HG02623 (cell line): ENCODE results near the gene CYTH4.
"Not testable (repeated sequence)": the region's sequence is repeated elsewhere in the genome, so short reads cannot be mapped to it uniquely, and the experiment has no call there.

Experiments used
- ATAC-seq: cut with Tn5 transposase; IDR thresholded peaks from one replicate; pipeline ENCODE4 v1.9.1; 2021; ENCODE audit warnings: moderate library complexity; ENCODE audit not compliant: unreplicated experiment

The CYTH4 gene

DNA sequence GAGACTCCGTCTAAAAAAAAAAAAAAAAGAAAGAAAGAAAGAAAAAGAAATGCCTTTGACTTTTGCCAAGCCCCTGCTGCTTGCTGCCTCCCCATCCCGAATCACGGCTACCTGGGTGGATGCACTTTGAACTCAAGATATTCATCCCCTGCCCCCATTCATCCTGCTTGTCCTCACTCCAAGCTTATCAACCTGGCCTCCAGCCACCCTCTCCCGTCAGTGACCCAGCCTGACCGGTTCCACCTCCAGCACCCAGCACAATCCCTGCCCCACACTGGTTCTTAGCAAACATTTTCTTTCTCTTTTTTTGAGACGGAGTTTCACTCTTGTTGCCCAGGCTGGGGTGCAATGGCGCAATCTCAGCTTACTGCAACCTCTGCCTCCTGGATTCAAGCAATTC, 44.4 kb downstream of the CYTH4 start:
- ATAC-seq, result no peak

- ATAC-seq, result no peak
Measured at GRCh38 chr22:37328017-37328416, 45.7 kb downstream of the CYTH4 start.

DNA sequence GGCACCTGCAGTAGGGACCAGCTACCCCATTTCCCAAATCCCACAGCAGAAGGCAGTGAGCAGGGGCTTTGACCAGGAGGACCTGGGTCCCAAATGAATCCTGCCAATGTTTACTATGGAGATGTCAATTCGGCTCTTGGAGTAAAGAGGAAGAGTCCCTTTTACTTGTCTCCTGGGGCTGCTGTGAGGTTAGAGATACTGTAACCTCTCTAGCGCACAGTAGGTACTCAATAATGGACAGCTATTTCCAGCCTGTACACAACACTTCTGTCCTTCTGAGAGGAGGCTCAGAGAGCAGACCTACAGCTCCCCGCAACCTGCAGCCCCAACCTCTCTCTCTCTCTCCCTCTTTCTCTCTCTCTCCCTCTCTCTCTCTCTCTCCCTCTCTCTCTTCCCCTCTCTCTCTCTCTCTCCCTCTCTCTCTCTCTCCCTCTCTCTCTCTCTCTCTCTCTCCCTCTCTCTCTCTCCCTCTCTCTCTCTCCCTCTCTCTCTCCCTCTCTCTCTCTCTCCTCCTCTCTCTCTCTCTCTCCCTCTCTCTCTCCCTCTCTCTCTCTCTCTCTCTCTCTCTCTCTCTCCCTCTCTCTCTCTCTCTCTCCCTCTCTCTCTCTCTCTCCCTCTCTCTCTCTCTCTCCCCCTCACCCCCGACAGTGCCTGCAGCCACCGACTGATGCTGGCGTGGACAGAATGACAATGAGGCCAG, 46.4 kb downstream of the CYTH4 start:
- ATAC-seq, result not testable (repeated sequence)

GRCh38 chr22:37329238-37330140, 47.2 kb downstream of the CYTH4 start:
- no peak for ATAC-seq

DNA sequence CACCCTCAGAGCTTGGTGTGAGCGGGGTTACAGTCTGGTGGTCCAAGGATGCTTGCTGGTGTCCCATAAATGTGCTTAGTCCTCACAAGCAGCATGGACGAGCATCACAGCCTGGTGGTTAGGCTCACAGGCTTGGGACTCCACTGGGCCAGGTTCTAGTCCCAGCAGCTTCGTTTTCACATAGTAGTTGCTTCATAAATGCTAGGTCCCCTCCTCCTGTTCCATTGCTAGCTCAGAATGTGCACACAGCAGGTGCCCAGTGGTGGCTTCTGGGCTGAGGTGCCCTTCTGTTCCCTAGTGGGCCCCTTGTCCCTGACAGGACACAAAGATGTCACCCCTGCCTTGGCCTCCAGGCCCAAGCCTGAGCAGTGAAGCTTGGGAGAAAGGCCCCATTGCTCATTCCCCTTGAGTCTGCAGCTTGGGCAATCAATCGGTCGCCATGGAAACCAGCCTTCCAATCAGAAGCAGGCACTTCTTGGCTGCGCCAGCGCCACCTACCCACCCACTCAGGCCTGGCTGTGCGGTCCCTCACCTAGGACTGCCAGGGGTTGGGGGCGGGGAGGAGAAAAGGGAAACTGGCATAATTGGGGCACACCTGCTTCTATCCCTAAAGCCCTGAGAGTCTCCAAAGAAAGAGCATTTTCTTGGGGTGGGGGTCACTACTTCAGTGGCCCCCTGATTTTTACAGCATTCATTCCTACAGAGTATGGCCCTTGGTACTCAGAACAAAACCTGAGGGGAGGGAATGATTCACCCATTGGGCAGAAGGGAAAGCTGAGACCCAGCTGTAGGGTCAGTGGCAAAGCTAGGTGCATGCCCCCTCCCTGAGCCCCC, 48.1 kb downstream of the CYTH4 start:
- no peak for ATAC-seq

- no peak for ATAC-seq
Measured at GRCh38 chr22:37331034-37331428, 48.7 kb downstream of the CYTH4 start.

- ATAC-seq, result no peak
Measured at GRCh38 chr22:37331856-37332536, 49.7 kb downstream of the CYTH4 start.

GRCh38 chr22:37333724-37334460, 51.6 kb downstream of the CYTH4 start:
- ATAC-seq, result no peak

DNA sequence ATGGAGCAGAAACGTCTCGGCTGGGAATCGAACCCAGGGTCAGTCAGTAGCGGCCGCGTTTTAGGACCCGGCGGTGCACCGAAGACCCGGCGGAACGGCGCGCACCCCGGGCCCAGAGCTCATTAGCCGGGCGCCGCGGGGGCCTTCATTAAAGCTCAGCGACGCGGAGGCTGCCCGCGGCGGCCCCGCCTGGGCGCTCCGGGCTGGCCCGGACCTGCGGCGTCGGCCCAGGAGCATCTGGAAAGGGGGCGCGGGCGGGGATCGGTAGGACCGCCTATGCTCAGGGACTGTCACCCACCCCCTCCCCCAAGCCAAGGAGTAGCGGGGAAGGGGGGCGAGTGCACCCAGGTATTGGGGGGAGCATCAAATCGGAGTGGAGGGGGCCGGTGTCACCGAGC, 52.2 kb downstream of the CYTH4 start:
- ATAC-seq, result no peak

DNA sequence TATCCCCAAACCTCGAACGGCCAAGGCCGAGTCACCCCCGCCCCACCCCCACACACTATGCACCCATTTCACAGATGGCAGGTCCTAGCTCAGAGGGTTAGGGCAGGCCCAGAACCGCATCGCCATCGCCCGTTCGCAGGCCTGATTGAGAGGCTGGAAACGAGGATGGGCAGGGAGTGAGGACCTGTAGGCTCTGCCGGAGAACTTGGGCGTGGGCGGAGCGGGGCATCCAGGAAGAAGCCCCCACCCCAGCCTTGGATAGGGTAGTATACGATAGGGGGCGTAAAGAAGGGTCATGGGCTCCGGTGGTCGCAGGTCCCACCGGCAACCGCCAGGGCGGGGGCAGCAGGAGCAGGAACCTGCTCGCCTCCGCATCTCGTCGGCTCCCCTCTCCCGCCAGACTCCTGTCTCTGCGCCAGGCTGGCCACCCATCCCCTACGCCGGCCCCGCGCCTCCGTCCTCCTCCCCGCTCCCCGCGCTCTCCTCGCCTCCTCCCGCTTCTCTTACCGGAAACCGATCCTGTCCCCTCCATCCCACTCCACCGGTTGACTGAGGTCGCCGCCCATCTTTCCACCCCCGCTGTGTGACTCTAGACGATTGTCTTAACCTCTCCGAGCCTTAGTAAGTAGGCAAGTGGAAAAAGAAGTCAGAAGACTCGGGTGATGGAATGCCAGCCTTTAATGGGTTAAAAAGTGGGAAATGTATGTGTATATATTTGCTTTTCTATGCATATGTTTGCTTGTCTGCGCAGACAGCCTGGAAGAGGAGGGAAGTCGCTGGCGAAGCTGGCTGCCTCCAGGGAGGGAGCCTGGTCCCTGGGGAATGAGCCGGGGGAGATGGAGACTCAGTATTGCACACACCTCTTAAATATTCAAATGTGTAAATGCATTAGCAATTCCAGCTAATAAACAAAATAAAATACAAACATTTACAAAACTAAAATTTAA, 52.8 kb downstream of the CYTH4 start:
- no peak for ATAC-seq

- ATAC-seq, result no peak
Measured at GRCh38 chr22:37335806-37336199, 53.5 kb downstream of the CYTH4 start.

- no peak for ATAC-seq
Measured at GRCh38 chr22:37336579-37336978, 54.3 kb downstream of the CYTH4 start.

DNA sequence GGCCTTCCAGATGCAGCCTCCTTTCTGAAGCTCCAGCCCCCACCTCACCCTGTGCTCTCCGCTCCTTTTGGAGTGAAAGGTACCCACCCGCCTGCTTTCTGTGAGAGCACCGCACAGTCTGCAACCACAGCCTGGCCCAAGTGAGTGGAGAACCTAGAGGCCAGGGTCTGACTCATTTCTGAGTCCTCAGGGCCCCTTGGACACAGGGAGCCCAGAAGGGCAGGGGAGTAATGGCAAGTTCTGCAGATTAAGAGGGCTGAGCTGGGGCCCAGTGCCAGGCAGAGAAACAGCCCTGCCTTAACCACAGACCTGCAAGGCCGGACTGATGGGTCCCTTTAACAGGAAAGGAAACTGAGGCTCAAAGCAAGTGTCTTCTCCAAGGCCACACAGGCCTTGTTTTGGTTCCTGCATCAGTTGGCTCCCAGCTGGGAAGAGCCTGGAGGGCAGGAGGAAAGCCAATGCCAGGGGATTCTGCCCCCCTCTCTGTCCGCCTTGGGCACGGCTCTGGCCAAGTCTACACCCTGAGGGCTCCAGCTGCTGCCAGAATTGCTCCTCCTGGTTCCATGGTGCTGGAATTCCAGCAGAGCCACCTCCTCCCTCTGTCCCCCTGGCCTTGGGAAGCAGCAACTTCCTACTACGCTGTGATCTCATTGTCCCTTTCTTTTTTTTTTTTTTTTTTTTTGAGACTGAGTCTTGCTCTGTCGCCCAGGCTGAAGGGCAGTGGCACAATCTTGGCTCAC, 55.1 kb downstream of the CYTH4 start:
- ATAC-seq, result no peak

DNA sequence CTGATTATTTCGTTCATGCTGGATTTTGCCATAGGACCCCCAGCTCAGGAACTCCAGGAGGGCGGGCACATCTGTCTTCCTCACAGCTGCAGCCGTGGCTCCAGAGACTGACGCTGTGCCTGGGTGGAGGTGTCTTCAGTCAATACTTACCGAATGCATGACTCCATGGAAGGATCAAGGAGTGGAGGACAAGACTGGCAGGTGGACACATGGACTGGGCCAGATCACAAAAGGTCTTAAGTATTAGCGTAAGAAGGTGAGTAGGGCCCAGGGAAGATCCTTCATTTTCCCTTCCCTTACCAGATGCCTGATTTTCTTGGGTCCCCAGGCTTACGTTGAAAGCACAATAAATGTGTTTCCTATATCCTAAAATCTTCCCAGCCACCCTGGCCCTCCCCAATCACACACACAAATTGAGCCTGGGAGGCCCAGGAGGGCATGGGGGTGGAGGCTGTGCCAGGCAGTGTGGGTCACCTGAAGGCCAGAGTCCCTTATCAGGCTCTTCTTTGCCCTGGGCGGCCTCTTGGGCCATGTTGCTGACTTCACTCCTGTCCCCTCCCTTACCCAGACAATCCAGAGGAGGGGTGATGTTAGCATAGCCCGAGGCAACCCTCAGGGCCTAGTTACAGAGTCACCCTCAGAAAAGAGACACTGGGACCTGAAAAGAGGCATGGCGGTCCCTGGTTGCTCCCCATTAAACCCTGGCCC, 56.4 kb downstream of the CYTH4 start:
- no peak for ATAC-seq

GRCh38 chr22:37340331-37341262, 58.3 kb downstream of the CYTH4 start:
- no peak for ATAC-seq

- no peak for ATAC-seq
Measured at GRCh38 chr22:37342065-37342464, 59.8 kb downstream of the CYTH4 start.

- no peak for ATAC-seq
Measured at GRCh38 chr22:37343348-37343747, 61.0 kb downstream of the CYTH4 start.
